IMR-90 (cell line): Measurements from ENCODE around the gene CDRT4. TPM values are rescaled to one million over a fixed set of nuclear protein-coding genes. Genes with fewer than 3 reads are reported as not detected.

Experiments used
- ATAC-seq: fragments of 200-7000 bp; cut with Tn5 transposase; 2 replicates; pipeline ENCODE4 v1.9.1; 2020; ENCODE audit warnings: low read depth, mild to moderate bottlenecking, moderate library complexity
- BruUV-seq: library from RNA; stranded (reverse); fragments of 400-500 nt; replicated peaks from 2 replicates; lab custom pipeline; 2021; lab: Mats Ljungman, UMichigan
- CTCF ChIA-PET: fragments of 300-600 bp; formaldehyde crosslinking; extraction: SDS; loops from one replicate; lab custom pipeline; 2021; ENCODE audit warnings: antibody characterized with exemption; lab: Yijun Ruan, JAX
- POLR2A ChIA-PET: fragments of 300-600 bp; sonication (Branson Sonifier 250); formaldehyde crosslinking; loops from one replicate; lab custom pipeline; 2022; ENCODE audit warnings: antibody characterized with exemption; ENCODE audit not compliant: unreplicated experiment; lab: Charles Lee
- DNase-seq: peaks from one replicate; pipeline ENCODE4 v3.0.0; 2013
- H2AFZ ChIP-seq: replicated peaks from 2 replicates; pipeline ENCODE3; 2013; ENCODE audit warnings: low read length, mild to moderate bottlenecking; ENCODE audit not compliant: poor library complexity
- H2AK5ac ChIP-seq: 2 replicates; pipeline ENCODE4 v1.6.1; 2013; ENCODE audit warnings: low read depth, low read length, inconsistent platforms
- H2AK9ac ChIP-seq: replicated peaks from 2 replicates; pipeline ENCODE3; 2013; ENCODE audit warnings: mild to moderate bottlenecking, low read depth, low read length, moderate library complexity; ENCODE audit not compliant: poor library complexity
- H2BK120ac ChIP-seq: 2 replicates; pipeline ENCODE4 v1.6.1; 2013; ENCODE audit warnings: low read depth, low read length, inconsistent platforms
- H2BK15ac ChIP-seq: 3 replicates; pipeline ENCODE4 v1.6.1; 2013; ENCODE audit warnings: low read depth, low read length, inconsistent platforms
- H2BK20ac ChIP-seq: 2 replicates; pipeline ENCODE4 v1.6.1; 2013; ENCODE audit warnings: low read depth, mild to moderate bottlenecking, inconsistent platforms, low read length, moderate library complexity
- H2BK5ac ChIP-seq: 2 replicates; pipeline ENCODE4 v1.6.1; 2013; ENCODE audit warnings: mild to moderate bottlenecking, low read depth, low read length, inconsistent platforms; ENCODE audit not compliant: poor library complexity, severe bottlenecking
- H3K14ac ChIP-seq: replicated peaks from 2 replicates; pipeline ENCODE4 v1.6.1; 2013; ENCODE audit warnings: low read depth, low read length, inconsistent platforms
- H3K18ac ChIP-seq: 2 replicates; pipeline ENCODE4 v1.6.1; 2013; ENCODE audit warnings: low read depth, low read length, control low read depth
- H3K23ac ChIP-seq: 2 replicates; pipeline ENCODE4 v1.6.1; 2013; ENCODE audit warnings: low read depth, low read length, inconsistent platforms
- H3K27ac ChIP-seq: 2 replicates; pipeline ENCODE4 v1.5.1; 2013; ENCODE audit warnings: mild to moderate bottlenecking, control low read depth, low read length; ENCODE audit not compliant: insufficient read depth
- H3K27me3 ChIP-seq: 2 replicates; pipeline ENCODE4 v1.6.1; 2013; ENCODE audit warnings: low read length; ENCODE audit not compliant: control insufficient read depth, insufficient read depth
- H3K36me3 ChIP-seq: 2 replicates; pipeline ENCODE4 v1.6.1; 2013; ENCODE audit warnings: low read length, mixed read lengths; ENCODE audit not compliant: control insufficient read depth, insufficient read depth
- H3K4ac ChIP-seq: 2 replicates; pipeline ENCODE4 v1.6.1; 2013; ENCODE audit warnings: low read depth, low read length, inconsistent platforms
- H3K4me1 ChIP-seq: 2 replicates; pipeline ENCODE4 v1.6.1; 2013; ENCODE audit warnings: low read length, mixed read lengths; ENCODE audit not compliant: control insufficient read depth, insufficient read depth
- H3K4me2 ChIP-seq: 2 replicates; pipeline ENCODE4 v1.6.1; 2013; ENCODE audit warnings: low read depth, mild to moderate bottlenecking, control low read depth, low read length, moderate library complexity
- H3K4me3 ChIP-seq: 2 replicates; pipeline ENCODE4 v1.5.1; 2013; ENCODE audit warnings: low read depth, mild to moderate bottlenecking, control low read depth, low read length, moderate library complexity; ENCODE audit not compliant: insufficient read depth
- H3K56ac ChIP-seq: 2 replicates; pipeline ENCODE4 v1.6.1; 2013; ENCODE audit warnings: low read length, inconsistent platforms; ENCODE audit not compliant: insufficient read depth; ENCODE audit errors: extremely low read depth
- H3K79me1 ChIP-seq, 2 experiments: 2 replicates each; pipeline ENCODE4 v1.6.1; 2013; ENCODE audit warnings: low read length in 2 of 2, inconsistent platforms in 1 of 2, low read depth in 1 of 2
- H3K9ac ChIP-seq: 2 replicates; pipeline ENCODE4 v1.6.1; 2013; ENCODE audit warnings: low read depth, low read length, control low read depth
- H3K9me1 ChIP-seq: 2 replicates; pipeline ENCODE4 v1.6.1; 2013; ENCODE audit warnings: low read length, inconsistent platforms; ENCODE audit not compliant: insufficient read depth
- H3K9me3 ChIP-seq: 2 replicates; pipeline ENCODE4 v1.6.1; 2013; ENCODE audit warnings: low read length; ENCODE audit not compliant: control insufficient read depth, insufficient read depth
- H4K20me1 ChIP-seq: 2 replicates; pipeline ENCODE4 v1.6.1; 2013; ENCODE audit warnings: low read length, inconsistent platforms; ENCODE audit not compliant: insufficient read depth
- H4K5ac ChIP-seq: 2 replicates; pipeline ENCODE4 v1.6.1; 2013; ENCODE audit warnings: mild to moderate bottlenecking, low read depth, low read length, control low read depth
- H4K8ac ChIP-seq, 2 experiments: 2 replicates each; pipeline ENCODE4 v1.6.1; 2013; ENCODE audit warnings: low read depth in 2 of 2, low read length in 2 of 2, control low read depth in 1 of 2, inconsistent platforms in 1 of 2
- H4K91ac ChIP-seq: 2 replicates; pipeline ENCODE4 v1.6.1; 2013; ENCODE audit warnings: low read depth, low read length, inconsistent platforms; ENCODE audit not compliant: insufficient read depth
- BHLHE40 ChIP-seq: fragments of 150-350 bp; IDR thresholded peaks from 2 replicates; pipeline ENCODE4 v1.6.1; 2016; ENCODE audit warnings: mild to moderate bottlenecking, low read depth, low read length
- CEBPB ChIP-seq: IDR thresholded peaks from 2 replicates; pipeline ENCODE4 v1.6.1; 2012; ENCODE audit warnings: low read depth, low read length, improper control_type of control experiment
- CHD1 ChIP-seq: IDR thresholded peaks from 2 replicates; pipeline ENCODE4 v1.6.1; 2012; ENCODE audit warnings: low read depth, low read length, improper control_type of control experiment
- FOS ChIP-seq: fragments of 150-350 bp; IDR thresholded peaks from 2 replicates; pipeline ENCODE4 v1.6.1; 2016; ENCODE audit warnings: low read depth, low read length
- MAFK ChIP-seq: IDR thresholded peaks from 2 replicates; pipeline ENCODE4 v1.6.1; 2012; ENCODE audit warnings: low read depth, low read length, improper control_type of control experiment
- MAZ ChIP-seq: IDR thresholded peaks from 2 replicates; pipeline ENCODE4 v1.6.1; 2012; ENCODE audit warnings: low read depth, mild to moderate bottlenecking, low read length, improper control_type of control experiment, moderate library complexity, borderline replicate concordance
- MXI1 ChIP-seq: IDR thresholded peaks from 2 replicates; pipeline ENCODE4 v1.6.1; 2012; ENCODE audit warnings: low read depth, mild to moderate bottlenecking, low read length, moderate library complexity, borderline replicate concordance
- NFE2L2 ChIP-seq: fragments of 150-350 bp; IDR thresholded peaks from 2 replicates; pipeline ENCODE4 v1.6.1; 2016; ENCODE audit warnings: low read depth, mild to moderate bottlenecking, low read length
- POLR2A ChIP-seq: IDR thresholded peaks from 2 replicates; pipeline ENCODE4 v1.6.1; 2012; ENCODE audit warnings: mild to moderate bottlenecking, low read depth, low read length
- RAD21 ChIP-seq: IDR thresholded peaks from 2 replicates; pipeline ENCODE4 v1.6.1; 2012; ENCODE audit warnings: low read length, improper control_type of control experiment
- RCOR1 ChIP-seq: IDR thresholded peaks from 2 replicates; pipeline ENCODE4 v1.6.1; 2012; ENCODE audit warnings: mild to moderate bottlenecking, low read length, improper control_type of control experiment; ENCODE audit not compliant: insufficient replicate concordance
- RFX5 ChIP-seq: IDR thresholded peaks from 2 replicates; pipeline ENCODE4 v1.8.0; 2012; ENCODE audit warnings: low read depth, mild to moderate bottlenecking, low read length, moderate library complexity
- SMC3 ChIP-seq: fragments of 150-350 bp; IDR thresholded peaks from 2 replicates; pipeline ENCODE4 v1.6.1; 2016; ENCODE audit warnings: low read depth, mild to moderate bottlenecking, antibody characterized with exemption, low read length, moderate library complexity
- WGBS, 2 experiments: methylation state at CpG; one replicate each; pipeline versions ENCODE4 v1.1.5 to v1.1.7; 2013; ENCODE audit warnings: missing lambda C conversion rate in 2 of 2; ENCODE audit not compliant: insufficient read length in 1 of 2; ENCODE audit errors: extremely low coverage in 2 of 2; 5-methylcytosine and 5-hydroxymethylcytosine counted together
- dilution Hi-C: fragments of 300-500 bp; cut with HindIII; formaldehyde crosslinking; loops from one replicate; pipeline ENCODE4 v1.14.3; 2018; ENCODE audit warnings: low sequenced_read_pairs; ENCODE audit not compliant: unreplicated experiment
- in situ Hi-C: fragments of 300-500 bp; cut with MboI; formaldehyde crosslinking; loops from 3 replicates; pipeline ENCODE4 v1.14.3; 2019; ENCODE audit warnings: low sequenced_read_pairs, inconsistent platforms, mixed read lengths
- intact Hi-C: fragments of 100-400 bp; cut with micrococcal nuclease; formaldehyde crosslinking; loops from 2 replicates; pipeline ENCODE4 v1.10.0; 2022
- polyA plus RNA-seq, 3 experiments: library from polyadenylated mRNA; depleted of rRNA; stranded (reverse); fragments of >200 nt; gene quantifications; 2 replicates each; pipeline ENCODE4 v1.2.3, GENCODE V29; 2012; ENCODE audit warnings: low replicate concordance in 1 of 3
- total RNA-seq: library from RNA; depleted of rRNA; stranded (reverse); fragments of >200 nt; gene quantifications from 2 replicates; pipeline ENCODE4 v1.2.3, GENCODE V29; 2012
- TF ChIP-seq, protein P1 (sequence below): fragments of 150-350 bp; IDR thresholded peaks from 2 replicates; pipeline ENCODE4 v1.6.1; 2017; ENCODE audit warnings: mild to moderate bottlenecking, antibody characterized with exemption, low read length, low read depth
- TF ChIP-seq, protein P2 (sequence below): conservative IDR thresholded peaks from 2 replicates; pipeline ENCODE4 v1.5.1; 2012; ENCODE audit warnings: mild to moderate bottlenecking, low read depth, low read length, improper control_type of control experiment
- TF ChIP-seq, protein P3 (sequence below): fragments of 150-350 bp; IDR thresholded peaks from 2 replicates; pipeline ENCODE4 v1.6.1; 2016; ENCODE audit warnings: low read depth, mild to moderate bottlenecking, low read length, moderate library complexity, borderline replicate concordance

Gene CDRT4
- total and polyA plus RNA-seq, 2 of the 4 experiments (the other 2 are of a cell fraction): 0.90 to 3.7 TPM

DNA sequence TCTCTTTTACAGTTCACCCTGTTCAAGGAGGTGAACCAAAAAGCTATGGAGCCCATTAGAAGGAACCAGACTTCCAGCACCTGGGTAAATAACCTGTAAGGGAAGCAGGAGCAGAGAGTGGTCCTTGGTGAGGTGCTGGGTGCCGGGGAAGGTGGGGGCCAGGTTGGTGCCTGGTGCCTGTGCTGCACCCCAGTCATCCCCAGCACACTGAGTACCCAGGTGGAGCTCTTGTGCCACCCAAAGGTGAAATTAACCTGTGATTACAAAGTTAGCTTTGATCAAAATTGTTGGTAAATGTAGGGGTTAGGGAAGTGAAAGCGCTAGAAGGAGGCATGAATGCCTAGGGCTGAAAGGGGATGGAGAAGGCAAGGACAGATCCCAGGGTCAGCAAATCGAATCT, 58.6 kb downstream of the CDRT4 start:
- Histone ChIP-seq H2BK5ac (peak overlapping the region; percentile 75), H2AK9ac (peak overlapping the region; percentile 19), H4K5ac (peak overlapping the region; percentile 55), H2BK120ac (peak overlapping the region; percentile 96), H3K4ac (peak overlapping the region; percentile 89), H2BK20ac (peak overlapping the region; percentile 90), H3K36me3 (no peaks in the 10 kb centered on the region), H3K27me3 (no peaks in the 10 kb centered on the region), H2AFZ (peak overlapping the region; percentile 38), H3K9ac (no peak overlapping the region), H3K56ac (0 out of 2 replicates have a peak overlapping the region, but pooled peaks have one; percentile 27), H2BK15ac (peak overlapping the region; percentile 84; the same call in 2 of the 3 replicates), H3K9me3 (no peaks in the 10 kb centered on the region), H3K9me1 (peaks cover 15% of the 10 kb centered on the region), H2AK5ac (peak overlapping the region; percentile 93), H3K4me2 (no peak overlapping the region), H3K4me1 (peaks cover 24% of the 10 kb centered on the region), H3K79me1 (0 out of 4 replicates have a peak, but pooled peaks cover 0 to 4% of the 10 kb centered on the region in 2 experiments), H4K20me1 (no peaks in the 10 kb centered on the region), H3K18ac (peak overlapping the region; percentile 46), H3K27ac (peak overlapping the region; percentile 75; the same call in 1 of the 2 replicates), H3K14ac (peak overlapping the region; percentile 81), H3K23ac (peak overlapping the region; percentile 72; the same call in 1 of the 2 replicates), H3K4me3 (no peak overlapping the region), H4K8ac (peak overlapping the region; percentile 21 to 85; a peak in 2 of 4 replicates), H4K91ac (peak overlapping the region; percentile 90)
- dilution Hi-C loops (no loop called here), intact Hi-C loops (no loop called here), in situ Hi-C loops (no loop called here)
- ATAC-seq: no peak
- no peak for DNase-seq
- no CpG with 5 or more reads among the region's 3 CpGs for WGBS, 2 experiments
- CTCF ChIA-PET: interaction anchor here (0.6 kb wide), 1 partner anchor 216 kb away, joined by 3 read pairs; no protein-coding TSS in a partner anchor
- no peak for TF ChIP-seq POLR2A
- no peak for TF ChIP-seq MXI1
- TF ChIP-seq, protein P1, sequence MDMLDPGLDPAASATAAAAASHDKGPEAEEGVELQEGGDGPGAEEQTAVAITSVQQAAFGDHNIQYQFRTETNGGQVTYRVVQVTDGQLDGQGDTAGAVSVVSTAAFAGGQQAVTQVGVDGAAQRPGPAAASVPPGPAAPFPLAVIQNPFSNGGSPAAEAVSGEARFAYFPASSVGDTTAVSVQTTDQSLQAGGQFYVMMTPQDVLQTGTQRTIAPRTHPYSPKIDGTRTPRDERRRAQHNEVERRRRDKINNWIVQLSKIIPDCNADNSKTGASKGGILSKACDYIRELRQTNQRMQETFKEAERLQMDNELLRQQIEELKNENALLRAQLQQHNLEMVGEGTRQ: no peak
- no peak for TF ChIP-seq MAFK
- no peak for TF ChIP-seq NFE2L2
- TF ChIP-seq FOS: no peak
- TF ChIP-seq SMC3: no peak
- no peak for TF ChIP-seq MAZ
- TF ChIP-seq RCOR1: no peak
- TF ChIP-seq, protein P2, sequence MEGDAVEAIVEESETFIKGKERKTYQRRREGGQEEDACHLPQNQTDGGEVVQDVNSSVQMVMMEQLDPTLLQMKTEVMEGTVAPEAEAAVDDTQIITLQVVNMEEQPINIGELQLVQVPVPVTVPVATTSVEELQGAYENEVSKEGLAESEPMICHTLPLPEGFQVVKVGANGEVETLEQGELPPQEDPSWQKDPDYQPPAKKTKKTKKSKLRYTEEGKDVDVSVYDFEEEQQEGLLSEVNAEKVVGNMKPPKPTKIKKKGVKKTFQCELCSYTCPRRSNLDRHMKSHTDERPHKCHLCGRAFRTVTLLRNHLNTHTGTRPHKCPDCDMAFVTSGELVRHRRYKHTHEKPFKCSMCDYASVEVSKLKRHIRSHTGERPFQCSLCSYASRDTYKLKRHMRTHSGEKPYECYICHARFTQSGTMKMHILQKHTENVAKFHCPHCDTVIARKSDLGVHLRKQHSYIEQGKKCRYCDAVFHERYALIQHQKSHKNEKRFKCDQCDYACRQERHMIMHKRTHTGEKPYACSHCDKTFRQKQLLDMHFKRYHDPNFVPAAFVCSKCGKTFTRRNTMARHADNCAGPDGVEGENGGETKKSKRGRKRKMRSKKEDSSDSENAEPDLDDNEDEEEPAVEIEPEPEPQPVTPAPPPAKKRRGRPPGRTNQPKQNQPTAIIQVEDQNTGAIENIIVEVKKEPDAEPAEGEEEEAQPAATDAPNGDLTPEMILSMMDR: no peak
- TF ChIP-seq CHD1: no peak
- TF ChIP-seq BHLHE40: no peak
- no peak for TF ChIP-seq RAD21
- no peak for TF ChIP-seq CEBPB
- TF ChIP-seq RFX5: no peak
- TF ChIP-seq, protein P3, sequence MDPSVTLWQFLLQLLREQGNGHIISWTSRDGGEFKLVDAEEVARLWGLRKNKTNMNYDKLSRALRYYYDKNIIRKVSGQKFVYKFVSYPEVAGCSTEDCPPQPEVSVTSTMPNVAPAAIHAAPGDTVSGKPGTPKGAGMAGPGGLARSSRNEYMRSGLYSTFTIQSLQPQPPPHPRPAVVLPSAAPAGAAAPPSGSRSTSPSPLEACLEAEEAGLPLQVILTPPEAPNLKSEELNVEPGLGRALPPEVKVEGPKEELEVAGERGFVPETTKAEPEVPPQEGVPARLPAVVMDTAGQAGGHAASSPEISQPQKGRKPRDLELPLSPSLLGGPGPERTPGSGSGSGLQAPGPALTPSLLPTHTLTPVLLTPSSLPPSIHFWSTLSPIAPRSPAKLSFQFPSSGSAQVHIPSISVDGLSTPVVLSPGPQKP: no peak
- BruUV-seq: no TSS peak
- POLR2A ChIA-PET: no interaction called here
